HFFc6 (cell line): ENCODE data around the gene ZBTB16. TPM values are rescaled to one million over a fixed set of nuclear protein-coding genes. Genes with fewer than 3 reads are reported as not detected.

Experiments used
- DNase-seq: peaks from one replicate; pipeline ENCODE4 v3.0.0-alpha.2; 2018
- H3K27ac Mint-ChIP-seq: 2 replicates; pipeline ENCODE4 v1.8.0; 2020; ENCODE audit warnings: mild to moderate bottlenecking, mixed read lengths
- H3K27me3 Mint-ChIP-seq: 2 replicates; pipeline ENCODE4 v1.8.0; 2021; ENCODE audit warnings: mild to moderate bottlenecking, moderate library complexity, mixed read lengths; ENCODE audit not compliant: insufficient read depth
- H3K36me3 Mint-ChIP-seq: 2 replicates; pipeline ENCODE4 v1.8.0; 2021; ENCODE audit warnings: low read depth, mixed read lengths
- H3K4me1 Mint-ChIP-seq: 2 replicates; pipeline ENCODE4 v1.8.0; 2020; ENCODE audit warnings: low read depth, mixed read lengths
- H3K4me3 Mint-ChIP-seq: 2 replicates; pipeline ENCODE4 v1.8.0; 2020; ENCODE audit warnings: mild to moderate bottlenecking, moderate library complexity, mixed read lengths
- H3K9me3 Mint-ChIP-seq: 2 replicates; pipeline ENCODE4 v1.8.0; 2020; ENCODE audit warnings: mild to moderate bottlenecking, mixed read lengths
- total RNA-seq, 6 experiments: library from RNA; stranded (reverse); fragmentation: NEBNext Ultra II Directional; extraction: Animal tissue kit (Norgen Biotek cat#: 25700); gene quantifications; 2 replicates in 1 of 6; 3 replicates in 5 of 6; pipeline ENCODE4 v1.2.3, GENCODE V29; 2021
- TF ChIP-seq, protein P1 (sequence below): fragments of 200-600 bp; sonication (generic); IDR thresholded peaks from 2 replicates; pipeline ENCODE4 v1.5.0; 2021; ENCODE audit warnings: antibody characterized with exemption, mild to moderate bottlenecking

ZBTB16 gene
- total RNA-seq, 6 experiments from 2014 or later, result not detected

GRCh38 chr11:114175706-114176105, 116.2 kb downstream of the ZBTB16 start:
- TF ChIP-seq, protein P1, sequence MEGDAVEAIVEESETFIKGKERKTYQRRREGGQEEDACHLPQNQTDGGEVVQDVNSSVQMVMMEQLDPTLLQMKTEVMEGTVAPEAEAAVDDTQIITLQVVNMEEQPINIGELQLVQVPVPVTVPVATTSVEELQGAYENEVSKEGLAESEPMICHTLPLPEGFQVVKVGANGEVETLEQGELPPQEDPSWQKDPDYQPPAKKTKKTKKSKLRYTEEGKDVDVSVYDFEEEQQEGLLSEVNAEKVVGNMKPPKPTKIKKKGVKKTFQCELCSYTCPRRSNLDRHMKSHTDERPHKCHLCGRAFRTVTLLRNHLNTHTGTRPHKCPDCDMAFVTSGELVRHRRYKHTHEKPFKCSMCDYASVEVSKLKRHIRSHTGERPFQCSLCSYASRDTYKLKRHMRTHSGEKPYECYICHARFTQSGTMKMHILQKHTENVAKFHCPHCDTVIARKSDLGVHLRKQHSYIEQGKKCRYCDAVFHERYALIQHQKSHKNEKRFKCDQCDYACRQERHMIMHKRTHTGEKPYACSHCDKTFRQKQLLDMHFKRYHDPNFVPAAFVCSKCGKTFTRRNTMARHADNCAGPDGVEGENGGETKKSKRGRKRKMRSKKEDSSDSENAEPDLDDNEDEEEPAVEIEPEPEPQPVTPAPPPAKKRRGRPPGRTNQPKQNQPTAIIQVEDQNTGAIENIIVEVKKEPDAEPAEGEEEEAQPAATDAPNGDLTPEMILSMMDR, result no peak
- no peak for DNase-seq
- Mint-ChIP-seq H3K4me1 (no peaks in the 10 kb centered on the region), H3K27ac (no peak overlapping the region), H3K36me3 (no peaks in the 10 kb centered on the region), H3K4me3 (no peak overlapping the region), H3K27me3 (peaks cover 76% of the 10 kb centered on the region), H3K9me3 (no peaks in the 10 kb centered on the region)

GRCh38 chr11:114176321-114176720, 116.8 kb downstream of the ZBTB16 start:
- Mint-ChIP-seq H3K4me1 (no peaks in the 10 kb centered on the region), H3K9me3 (no peaks in the 10 kb centered on the region), H3K4me3 (no peak overlapping the region), H3K27ac (no peak overlapping the region), H3K27me3 (peaks cover 75% of the 10 kb centered on the region), H3K36me3 (no peaks in the 10 kb centered on the region)
- no peak for DNase-seq
- TF ChIP-seq, protein P1, result no peak

DNA sequence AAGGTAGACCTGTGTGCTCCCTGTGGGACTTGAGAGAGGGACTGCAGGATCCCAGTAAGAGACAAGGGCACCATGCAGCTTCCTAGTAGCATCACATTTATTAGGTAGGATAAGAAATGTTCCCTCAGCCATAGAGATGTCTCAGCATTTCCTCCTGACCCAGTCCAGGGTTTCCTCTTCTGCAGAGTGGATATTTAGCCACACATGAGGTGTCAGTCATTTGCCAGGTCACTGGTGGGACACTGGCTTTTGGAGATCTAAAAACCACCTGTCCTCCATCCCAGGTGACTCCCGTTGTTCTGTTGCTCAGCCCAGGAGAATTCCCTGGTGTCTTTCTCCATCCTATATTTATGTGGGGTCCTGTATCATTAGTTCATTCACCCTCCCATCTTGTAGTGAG, 119.1 kb downstream of the ZBTB16 start:
- no peak for DNase-seq
- TF ChIP-seq, protein P1, result no peak
- Mint-ChIP-seq H3K4me1 (no peaks in the 10 kb centered on the region), H3K27ac (no peak overlapping the region), H3K36me3 (no peaks in the 10 kb centered on the region), H3K4me3 (no peak overlapping the region), H3K27me3 (peaks cover 74% of the 10 kb centered on the region), H3K9me3 (no peaks in the 10 kb centered on the region)

GRCh38 chr11:114179234-114179941, 119.9 kb downstream of the ZBTB16 start:
- H3K27me3 Mint-ChIP-seq, result peaks cover 71% of the 10 kb centered on the region
- H3K4me1 Mint-ChIP-seq, result no peaks in the 10 kb centered on the region
- DNase-seq, result no peak
- TF ChIP-seq, protein P1, result no peak
- no peaks in the 10 kb centered on the region for H3K9me3 Mint-ChIP-seq
- no peaks in the 10 kb centered on the region for H3K36me3 Mint-ChIP-seq
- H3K27ac Mint-ChIP-seq, result no peak overlapping the region
- no peak overlapping the region for H3K4me3 Mint-ChIP-seq

DNA sequence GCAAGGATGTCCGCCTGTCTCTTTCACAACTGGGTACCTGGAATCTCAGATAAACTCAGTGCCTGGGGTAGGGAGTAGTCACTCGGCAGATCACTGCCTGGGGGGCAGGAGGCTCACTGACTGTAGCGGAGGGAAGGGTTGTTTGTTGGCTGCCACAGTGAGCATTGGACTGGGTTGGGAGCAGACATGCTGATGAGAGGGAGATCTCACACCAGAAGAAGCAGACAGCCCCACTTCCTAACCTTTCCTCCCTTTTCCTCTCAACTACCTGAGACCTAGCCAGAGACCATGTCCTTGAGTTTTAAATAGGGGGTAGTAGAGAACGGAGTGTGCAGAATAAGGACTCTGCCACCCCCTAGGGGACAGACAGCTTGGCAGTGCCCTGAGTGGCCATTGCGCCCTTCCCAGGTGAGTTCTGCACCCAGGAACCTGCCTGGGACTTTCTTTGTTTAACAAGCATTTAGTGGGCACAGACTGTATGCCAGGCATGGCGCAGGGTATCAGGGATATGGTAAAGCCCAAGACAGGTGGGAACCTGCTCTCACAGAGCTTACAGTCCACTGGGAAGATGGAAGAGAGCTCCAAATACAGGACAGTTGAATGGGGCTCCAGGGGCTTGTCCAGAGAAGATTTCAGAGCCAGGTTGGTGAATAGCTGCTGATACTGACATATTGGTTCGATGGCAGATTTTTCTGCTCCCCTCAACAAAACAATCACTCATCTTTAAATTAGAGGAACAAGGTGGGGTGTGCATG, 121.0 kb downstream of the ZBTB16 start:
- no peak for DNase-seq
- no peak overlapping the region for H3K27ac Mint-ChIP-seq
- TF ChIP-seq, protein P1, result peak; percentile 68
- H3K4me3 Mint-ChIP-seq, result no peak overlapping the region
- H3K36me3 Mint-ChIP-seq, result no peaks in the 10 kb centered on the region
- H3K9me3 Mint-ChIP-seq, result no peaks in the 10 kb centered on the region
- H3K4me1 Mint-ChIP-seq, result no peaks in the 10 kb centered on the region
- H3K27me3 Mint-ChIP-seq, result peaks cover 65% of the 10 kb centered on the region
